OCI-LY1 (cell line): ENCODE data around the gene AKIRIN2.

ENCODE experiments used
- H2AFZ ChIP-seq: fragments of 200-600 bp; sonication (generic), shearing (Covaris generic); 2 replicates; pipeline ENCODE4 v1.6.0; 2014; ENCODE audit warnings: antibody characterized with exemption, mild to moderate bottlenecking, low read length
- H3F3A ChIP-seq: fragments of 200-600 bp; sonication (generic), shearing (Covaris generic); 2 replicates; pipeline ENCODE4 v1.6.0; 2014; ENCODE audit warnings: mild to moderate bottlenecking, antibody characterized with exemption, low read length, moderate library complexity; ENCODE audit not compliant: insufficient read depth
- H3K27ac ChIP-seq: fragments of 200-600 bp; sonication (generic); 2 replicates; pipeline ENCODE4 v1.5.1; 2014; ENCODE audit warnings: low read length, mixed run types, mild to moderate bottlenecking, low read depth; ENCODE audit not compliant: poor library complexity, severe bottlenecking
- H3K27me3 ChIP-seq: fragments of 200-600 bp; sonication (generic); 2 replicates; pipeline ENCODE4 v1.6.0; 2014; ENCODE audit warnings: antibody characterized with exemption, mild to moderate bottlenecking, low read length, moderate library complexity; ENCODE audit not compliant: insufficient read depth
- H3K36me3 ChIP-seq: fragments of 200-600 bp; sonication (generic); 2 replicates; pipeline ENCODE4 v1.6.1; 2014; ENCODE audit warnings: mild to moderate bottlenecking, antibody characterized with exemption, low read length, moderate library complexity, mixed read lengths; ENCODE audit not compliant: insufficient read depth
- H3K4me1 ChIP-seq: fragments of 200-600 bp; sonication (generic); 2 replicates; pipeline ENCODE4 v1.5.1; 2014; ENCODE audit warnings: mild to moderate bottlenecking, low read length, moderate library complexity; ENCODE audit not compliant: insufficient read depth, severe bottlenecking
- H3K4me2 ChIP-seq: fragments of 200-600 bp; sonication (generic), shearing (Covaris generic); 2 replicates; pipeline ENCODE4 v1.6.1; 2014; ENCODE audit warnings: low read length
- H3K4me3 ChIP-seq: fragments of 200-600 bp; sonication (generic); 2 replicates; pipeline ENCODE4 v1.5.1; 2014; ENCODE audit warnings: low read length, low read depth, mild to moderate bottlenecking, mixed read lengths; ENCODE audit not compliant: poor library complexity, severe bottlenecking
- H3K79me2 ChIP-seq: fragments of 200-600 bp; shearing (Covaris generic); 2 replicates; pipeline ENCODE4 v1.6.1; 2016; ENCODE audit warnings: mixed run types, low read length, mixed read lengths; ENCODE audit not compliant: insufficient read depth
- H3K9ac ChIP-seq: fragments of 200-600 bp; sonication (generic), shearing (Covaris generic); 2 replicates; pipeline ENCODE4 v1.6.1; 2014; ENCODE audit warnings: mild to moderate bottlenecking, low read length, mixed read lengths
- H3K9me2 ChIP-seq: fragments of 200-600 bp; sonication (generic), shearing (Covaris generic); 2 replicates; pipeline ENCODE4 v1.6.1; 2014; ENCODE audit warnings: low read depth, mild to moderate bottlenecking, low read length, mixed read lengths
- H3K9me3 ChIP-seq: fragments of 200-600 bp; shearing (Covaris generic); 2 replicates; pipeline ENCODE4 v1.6.1; 2014; ENCODE audit warnings: low read length, mixed read lengths
- H4K20me1 ChIP-seq: fragments of 200-600 bp; sonication (generic), shearing (Covaris generic); 2 replicates; pipeline ENCODE4 v1.6.0; 2016; ENCODE audit warnings: mild to moderate bottlenecking, low read length; ENCODE audit not compliant: insufficient read depth
- CTCF ChIP-seq: fragments of 200-600 bp; sonication (generic), shearing (Covaris generic); IDR thresholded peaks from 2 replicates; pipeline ENCODE4 v1.5.1; 2017; ENCODE audit warnings: mild to moderate bottlenecking, antibody characterized with exemption, low read length, moderate library complexity, mixed read lengths
- EZH2 ChIP-seq: fragments of 200-600 bp; sonication (generic), shearing (Covaris generic); IDR thresholded peaks from 2 replicates; pipeline ENCODE4 v1.8.0; 2017; ENCODE audit warnings: borderline replicate concordance, mixed run types, mild to moderate bottlenecking, antibody characterized with exemption, low read length, moderate library complexity, mixed read lengths

AKIRIN2 gene

GRCh38 chr6:87743454-87743853, 41.4 kb upstream of the AKIRIN2 start:
- Histone ChIP-seq H3F3A (no peaks in the 10 kb centered on the region), H4K20me1 (no peaks in the 10 kb centered on the region), H3K9ac (no peak overlapping the region), H3K79me2 (no peaks in the 10 kb centered on the region), H3K4me1 (peaks cover 7% of the 10 kb centered on the region), H2AFZ (no peak overlapping the region), H3K27me3 (no peaks in the 10 kb centered on the region), H3K36me3 (no peaks in the 10 kb centered on the region), H3K27ac (no peak overlapping the region), H3K9me2 (no peaks in the 10 kb centered on the region), H3K9me3 (no peaks in the 10 kb centered on the region), H3K4me2 (no peak overlapping the region), H3K4me3 (no peak overlapping the region)
- no peak for TF ChIP-seq CTCF
- TF ChIP-seq EZH2: no peak

- Histone ChIP-seq H3K9ac (no peak overlapping the region), H3K27ac (no peak overlapping the region), H3K4me2 (no peak overlapping the region), H3K4me1 (peaks cover 7% of the 10 kb centered on the region), H3K4me3 (no peak overlapping the region), H3F3A (no peaks in the 10 kb centered on the region), H2AFZ (no peak overlapping the region), H3K9me2 (no peaks in the 10 kb centered on the region), H3K79me2 (no peaks in the 10 kb centered on the region), H3K36me3 (no peaks in the 10 kb centered on the region), H4K20me1 (no peaks in the 10 kb centered on the region), H3K27me3 (no peaks in the 10 kb centered on the region), H3K9me3 (no peaks in the 10 kb centered on the region)
- TF ChIP-seq CTCF (no peak), EZH2 (no peak)
Observed at GRCh38 chr6:87742106-87742505, 40.1 kb upstream of the AKIRIN2 start.

GRCh38 chr6:87741001-87741650, 39.1 kb upstream of the AKIRIN2 start:
- H4K20me1 ChIP-seq: no peaks in the 10 kb centered on the region
- no peak overlapping the region for H2AFZ ChIP-seq
- no peak overlapping the region for H3K4me2 ChIP-seq
- H3K27me3 ChIP-seq: no peaks in the 10 kb centered on the region
- H3K36me3 ChIP-seq: no peaks in the 10 kb centered on the region
- no peak overlapping the region for H3K4me3 ChIP-seq
- no peak overlapping the region for H3K9ac ChIP-seq
- peaks cover 7% of the 10 kb centered on the region for H3K4me1 ChIP-seq
- no peaks in the 10 kb centered on the region for H3K79me2 ChIP-seq
- H3K27ac ChIP-seq: no peak overlapping the region
- H3K9me3 ChIP-seq: no peaks in the 10 kb centered on the region
- no peaks in the 10 kb centered on the region for H3F3A ChIP-seq
- H3K9me2 ChIP-seq: no peaks in the 10 kb centered on the region
- TF ChIP-seq CTCF: no peak
- no peak for TF ChIP-seq EZH2
